ENCODE measurements around the gene IFITM10. TPM values are rescaled to one million over a fixed set of nuclear protein-coding genes. Genes with fewer than 3 reads are reported as not detected.

IFITM10 gene
- total RNA-seq, 2 donors from 2014 or later, result 2.3 to 8.1 TPM

- H3K27me3 Mint-ChIP-seq, result no peaks in the 10 kb centered on the region
- peaks cover 45 to 58% of the 10 kb centered on the region in 2 donors for H3K4me1 Mint-ChIP-seq (ENCODE audit: low read depth in 2 of 2)
- no peak overlapping the region for H3K4me3 Mint-ChIP-seq
- H3K36me3 Mint-ChIP-seq, result no peaks in the 10 kb centered on the region
- peak overlapping the region; percentile 55 to 79 for H3K27ac Mint-ChIP-seq
- peaks cover 3% of the 10 kb centered on the region for H3K9me3 Mint-ChIP-seq
- ATAC-seq (no peak), DNase-seq (ENCODE audit: low spot score) (no peak)
Observed at GRCh38 chr11:1782031-1782590, 31.7 kb upstream of the IFITM10 start.

GRCh38 chr11:1781593-1781975 is 31.2 kb upstream of the IFITM10 start:
- Mint-ChIP-seq H3K36me3 (no peaks in the 10 kb centered on the region), H3K4me3 (no peak overlapping the region), H3K27me3 (no peaks in the 10 kb centered on the region), H3K27ac (peak overlapping the region; percentile 39 to 86), H3K9me3 (peaks cover 3% of the 10 kb centered on the region), H3K4me1 (ENCODE audit: low read depth in 2 of 2) (peaks cover 50 to 63% of the 10 kb centered on the region in 2 donors)
- DNase-seq (ENCODE audit: low spot score), result no peak
- ATAC-seq, result no peak

GRCh38 chr11:1780700-1781592 is 30.6 kb upstream of the IFITM10 start:
- Mint-ChIP-seq H3K36me3 (no peaks in the 10 kb centered on the region), H3K4me3 (peak overlapping the region; percentile 53), H3K27ac (peak overlapping the region; percentile 39 to 86), H3K4me1 (ENCODE audit: low read depth in 2 of 2) (peaks cover 50 to 59% of the 10 kb centered on the region in 2 donors), H3K27me3 (no peaks in the 10 kb centered on the region), H3K9me3 (peaks cover 3% of the 10 kb centered on the region)
- peak; percentile 63 for DNase-seq (ENCODE audit: low spot score)
- peak; percentile 51 to 57 for ATAC-seq

- DNase-seq (ENCODE audit: low spot score), result peak; percentile 34
- peaks cover 3% of the 10 kb centered on the region for H3K9me3 Mint-ChIP-seq
- H3K4me3 Mint-ChIP-seq, result peak overlapping the region; percentile 53
- H3K27ac Mint-ChIP-seq, result peak overlapping the region; percentile 39 to 93
- H3K4me1 Mint-ChIP-seq (ENCODE audit: low read depth in 2 of 2), result peaks cover 50 to 58% of the 10 kb centered on the region in 2 donors
- no peak for ATAC-seq
- H3K36me3 Mint-ChIP-seq, result no peaks in the 10 kb centered on the region
- no peaks in the 10 kb centered on the region for H3K27me3 Mint-ChIP-seq
Observed at GRCh38 chr11:1779806-1780699, 29.7 kb upstream of the IFITM10 start.

GRCh38 chr11:1779034-1779805 is 28.8 kb upstream of the IFITM10 start:
- Mint-ChIP-seq H3K4me1 (ENCODE audit: low read depth in 2 of 2) (peaks cover 50 to 63% of the 10 kb centered on the region in 2 donors), H3K27ac (peak overlapping the region; percentile 39 to 93), H3K36me3 (no peaks in the 10 kb centered on the region), H3K4me3 (no peak overlapping the region), H3K9me3 (peaks cover 3% of the 10 kb centered on the region), H3K27me3 (no peaks in the 10 kb centered on the region)
- ATAC-seq (no peak), DNase-seq (ENCODE audit: low spot score) (no peak)

GRCh38 chr11:1778141-1778911 is 27.9 kb upstream of the IFITM10 start:
- Mint-ChIP-seq H3K27ac (peak overlapping the region; percentile 73 to 93), H3K36me3 (no peaks in the 10 kb centered on the region), H3K4me1 (ENCODE audit: low read depth in 2 of 2) (peaks cover 58 to 71% of the 10 kb centered on the region in 2 donors), H3K9me3 (peaks cover 3% of the 10 kb centered on the region), H3K27me3 (no peaks in the 10 kb centered on the region), H3K4me3 (peak overlapping the region; percentile 65)
- no peak for DNase-seq (ENCODE audit: low spot score)
- ATAC-seq, result no peak

- Mint-ChIP-seq H3K27me3 (no peaks in the 10 kb centered on the region), H3K36me3 (no peaks in the 10 kb centered on the region), H3K27ac (peak overlapping the region; percentile 73 to 93), H3K4me3 (peak overlapping the region; percentile 65), H3K4me1 (ENCODE audit: low read depth in 2 of 2) (peaks cover 55 to 68% of the 10 kb centered on the region in 2 donors), H3K9me3 (peaks cover 3% of the 10 kb centered on the region)
- DNase-seq (ENCODE audit: low spot score) (peak; percentile 77), ATAC-seq (peak; percentile 59 to 84)
Observed at GRCh38 chr11:1777737-1778136, 27.3 kb upstream of the IFITM10 start.

GRCh38 chr11:1776944-1777715 is 26.7 kb upstream of the IFITM10 start:
- no peak for DNase-seq (ENCODE audit: low spot score)
- H3K27ac Mint-ChIP-seq, result peak overlapping the region; percentile 73 to 93
- peaks cover 3% of the 10 kb centered on the region for H3K9me3 Mint-ChIP-seq
- no peaks in the 10 kb centered on the region for H3K36me3 Mint-ChIP-seq
- H3K4me1 Mint-ChIP-seq (ENCODE audit: low read depth in 2 of 2), result peaks cover 55 to 68% of the 10 kb centered on the region in 2 donors
- no peak for ATAC-seq
- H3K4me3 Mint-ChIP-seq, result peak overlapping the region; percentile 65
- H3K27me3 Mint-ChIP-seq, result no peaks in the 10 kb centered on the region

GRCh38 chr11:1776331-1776851 is 26.0 kb upstream of the IFITM10 start:
- ATAC-seq, result no peak
- Mint-ChIP-seq H3K9me3 (peaks cover 3% of the 10 kb centered on the region), H3K27ac (peak overlapping the region; percentile 73 to 93), H3K4me1 (ENCODE audit: low read depth in 2 of 2) (peaks cover 57 to 70% of the 10 kb centered on the region in 2 donors), H3K4me3 (no peak overlapping the region), H3K27me3 (no peaks in the 10 kb centered on the region), H3K36me3 (no peaks in the 10 kb centered on the region)
- no peak for DNase-seq (ENCODE audit: low spot score)

- peak overlapping the region; percentile 8 for H3K4me3 Mint-ChIP-seq
- no peaks in the 10 kb centered on the region for H3K27me3 Mint-ChIP-seq
- no peaks in the 10 kb centered on the region for H3K36me3 Mint-ChIP-seq
- no peak for DNase-seq (ENCODE audit: low spot score)
- ATAC-seq, result no peak
- peaks cover 56 to 68% of the 10 kb centered on the region in 2 donors for H3K4me1 Mint-ChIP-seq (ENCODE audit: low read depth in 2 of 2)
- H3K27ac Mint-ChIP-seq, result peak overlapping the region; percentile 95 to 96
- peaks cover 3% of the 10 kb centered on the region for H3K9me3 Mint-ChIP-seq
Observed at GRCh38 chr11:1774886-1775285, 24.5 kb upstream of the IFITM10 start.

GRCh38 chr11:1773994-1774550 is 23.7 kb upstream of the IFITM10 start:
- peaks cover 55 to 64% of the 10 kb centered on the region in 2 donors for H3K4me1 Mint-ChIP-seq (ENCODE audit: low read depth in 2 of 2)

More at GRCh38 chr11:1773994-1774550, 23.7 kb upstream of the IFITM10 start:
- no peaks in the 10 kb centered on the region for H3K27me3 Mint-ChIP-seq
- ATAC-seq, result no peak
- H3K4me3 Mint-ChIP-seq, result peak overlapping the region; percentile 8
- H3K9me3 Mint-ChIP-seq, result peaks cover 3% of the 10 kb centered on the region
- no peaks in the 10 kb centered on the region for H3K36me3 Mint-ChIP-seq
- DNase-seq (ENCODE audit: low spot score), result no peak
- peak overlapping the region; percentile 95 to 96 for H3K27ac Mint-ChIP-seq

Measured in natural killer cell treated with Interleukin-12 subunit alpha and Interleukin-12 subunit beta and Interleukin-15 and Interleukin-18, amount 100 ng/mL, for 72 hours (primary cell).